GM23338 (cell line): ENCODE measurements around the gene PPP1R9A. TPM values are rescaled to one million over a fixed set of nuclear protein-coding genes. Genes with fewer than 3 reads are reported as not detected.

ENCODE experiments used
- CREB1 ChIP-seq: fragments of 250-450 bp; sonication (Bioruptor Pico); IDR thresholded peaks from 2 replicates; pipeline ENCODE4 v1.5.0; 2020; ENCODE audit warnings: low read depth, mild to moderate bottlenecking, moderate library complexity
- CTCF ChIP-seq, 2 experiments: fragments of 200-600 bp in 1 of 2; sonication (generic) in 1 of 2; conservative IDR thresholded peaks; 2 replicates each; pipeline versions ENCODE4 v1.5.1 to v1.6.1; 2016 to 2017; ENCODE audit warnings: antibody characterized with exemption in 2 of 2, low read depth in 2 of 2, mild to moderate bottlenecking in 2 of 2, moderate library complexity in 1 of 2
- EZH2 ChIP-seq: fragments of 200-600 bp; sonication (generic); IDR thresholded peaks from one replicate; pipeline ENCODE4 v1.8.0; 2017; ENCODE audit warnings: antibody characterized with exemption, mild to moderate bottlenecking, low read depth; ENCODE audit not compliant: unreplicated experiment
- EZH2phosphoT487 ChIP-seq: fragments of 200-600 bp; sonication (generic); IDR thresholded peaks from one replicate; pipeline ENCODE4 v1.8.1; 2018; ENCODE audit warnings: antibody characterized with exemption; ENCODE audit not compliant: unreplicated experiment
- JUNB ChIP-seq: IDR thresholded peaks from one replicate; pipeline ENCODE4 v1.6.1; 2016; ENCODE audit warnings: antibody characterized with exemption; ENCODE audit not compliant: unreplicated experiment
- ZNF114 ChIP-seq: fragments of 250-450 bp; sonication (Bioruptor Pico); IDR thresholded peaks from 2 replicates; pipeline ENCODE4 v1.5.0; 2020; ENCODE audit warnings: mild to moderate bottlenecking, moderate library complexity
- ZNF331 ChIP-seq: fragments of 250-450 bp; sonication (Bioruptor Pico); IDR thresholded peaks from 2 replicates; pipeline ENCODE4 v1.5.0; 2020; ENCODE audit warnings: low read depth, mild to moderate bottlenecking, moderate library complexity
- polyA plus RNA-seq: library from polyadenylated mRNA; unstranded; fragments of >200 nt; fragmentation: Nextera tagmentation; extraction: Ambion mirVana; gene quantifications from 2 replicates; pipeline ENCODE4 v1.2.1, GENCODE V29; 2016
- total RNA-seq: library from RNA; depleted of rRNA; stranded (reverse); fragments of >200 nt; shearing (Covaris generic); gene quantifications from 2 replicates; pipeline ENCODE4 v1.2.3, GENCODE V29; 2014
- TF ChIP-seq, protein P1 (sequence below): fragments of 250-450 bp; sonication (Bioruptor Pico); IDR thresholded peaks from 2 replicates; pipeline ENCODE4 v1.5.0; 2020; ENCODE audit warnings: mild to moderate bottlenecking, moderate library complexity

The PPP1R9A gene
- total and polyA plus RNA-seq, 2 experiments from 2014 or later, result 10.6 to 31.8 TPM

DNA sequence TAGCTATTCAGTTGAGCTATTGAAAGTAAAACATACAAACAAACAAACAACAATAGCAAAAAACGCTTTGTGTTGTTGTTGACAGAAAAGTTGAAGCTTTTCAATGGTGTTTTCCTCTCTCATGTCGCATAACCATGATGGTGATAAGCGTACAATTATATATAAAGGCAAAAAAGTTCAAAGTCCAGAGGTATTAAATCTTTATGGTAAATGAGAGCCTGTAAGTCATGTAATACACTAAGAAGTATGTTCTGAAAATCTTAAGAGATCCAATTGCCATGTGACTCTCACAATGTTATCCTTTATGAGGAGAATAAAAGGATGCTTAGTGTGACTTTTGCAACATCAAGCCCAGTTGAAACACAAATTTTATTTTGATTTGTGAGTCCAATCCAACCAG is 93.9 kb downstream of the PPP1R9A start (continued):
- TF ChIP-seq, protein P1, sequence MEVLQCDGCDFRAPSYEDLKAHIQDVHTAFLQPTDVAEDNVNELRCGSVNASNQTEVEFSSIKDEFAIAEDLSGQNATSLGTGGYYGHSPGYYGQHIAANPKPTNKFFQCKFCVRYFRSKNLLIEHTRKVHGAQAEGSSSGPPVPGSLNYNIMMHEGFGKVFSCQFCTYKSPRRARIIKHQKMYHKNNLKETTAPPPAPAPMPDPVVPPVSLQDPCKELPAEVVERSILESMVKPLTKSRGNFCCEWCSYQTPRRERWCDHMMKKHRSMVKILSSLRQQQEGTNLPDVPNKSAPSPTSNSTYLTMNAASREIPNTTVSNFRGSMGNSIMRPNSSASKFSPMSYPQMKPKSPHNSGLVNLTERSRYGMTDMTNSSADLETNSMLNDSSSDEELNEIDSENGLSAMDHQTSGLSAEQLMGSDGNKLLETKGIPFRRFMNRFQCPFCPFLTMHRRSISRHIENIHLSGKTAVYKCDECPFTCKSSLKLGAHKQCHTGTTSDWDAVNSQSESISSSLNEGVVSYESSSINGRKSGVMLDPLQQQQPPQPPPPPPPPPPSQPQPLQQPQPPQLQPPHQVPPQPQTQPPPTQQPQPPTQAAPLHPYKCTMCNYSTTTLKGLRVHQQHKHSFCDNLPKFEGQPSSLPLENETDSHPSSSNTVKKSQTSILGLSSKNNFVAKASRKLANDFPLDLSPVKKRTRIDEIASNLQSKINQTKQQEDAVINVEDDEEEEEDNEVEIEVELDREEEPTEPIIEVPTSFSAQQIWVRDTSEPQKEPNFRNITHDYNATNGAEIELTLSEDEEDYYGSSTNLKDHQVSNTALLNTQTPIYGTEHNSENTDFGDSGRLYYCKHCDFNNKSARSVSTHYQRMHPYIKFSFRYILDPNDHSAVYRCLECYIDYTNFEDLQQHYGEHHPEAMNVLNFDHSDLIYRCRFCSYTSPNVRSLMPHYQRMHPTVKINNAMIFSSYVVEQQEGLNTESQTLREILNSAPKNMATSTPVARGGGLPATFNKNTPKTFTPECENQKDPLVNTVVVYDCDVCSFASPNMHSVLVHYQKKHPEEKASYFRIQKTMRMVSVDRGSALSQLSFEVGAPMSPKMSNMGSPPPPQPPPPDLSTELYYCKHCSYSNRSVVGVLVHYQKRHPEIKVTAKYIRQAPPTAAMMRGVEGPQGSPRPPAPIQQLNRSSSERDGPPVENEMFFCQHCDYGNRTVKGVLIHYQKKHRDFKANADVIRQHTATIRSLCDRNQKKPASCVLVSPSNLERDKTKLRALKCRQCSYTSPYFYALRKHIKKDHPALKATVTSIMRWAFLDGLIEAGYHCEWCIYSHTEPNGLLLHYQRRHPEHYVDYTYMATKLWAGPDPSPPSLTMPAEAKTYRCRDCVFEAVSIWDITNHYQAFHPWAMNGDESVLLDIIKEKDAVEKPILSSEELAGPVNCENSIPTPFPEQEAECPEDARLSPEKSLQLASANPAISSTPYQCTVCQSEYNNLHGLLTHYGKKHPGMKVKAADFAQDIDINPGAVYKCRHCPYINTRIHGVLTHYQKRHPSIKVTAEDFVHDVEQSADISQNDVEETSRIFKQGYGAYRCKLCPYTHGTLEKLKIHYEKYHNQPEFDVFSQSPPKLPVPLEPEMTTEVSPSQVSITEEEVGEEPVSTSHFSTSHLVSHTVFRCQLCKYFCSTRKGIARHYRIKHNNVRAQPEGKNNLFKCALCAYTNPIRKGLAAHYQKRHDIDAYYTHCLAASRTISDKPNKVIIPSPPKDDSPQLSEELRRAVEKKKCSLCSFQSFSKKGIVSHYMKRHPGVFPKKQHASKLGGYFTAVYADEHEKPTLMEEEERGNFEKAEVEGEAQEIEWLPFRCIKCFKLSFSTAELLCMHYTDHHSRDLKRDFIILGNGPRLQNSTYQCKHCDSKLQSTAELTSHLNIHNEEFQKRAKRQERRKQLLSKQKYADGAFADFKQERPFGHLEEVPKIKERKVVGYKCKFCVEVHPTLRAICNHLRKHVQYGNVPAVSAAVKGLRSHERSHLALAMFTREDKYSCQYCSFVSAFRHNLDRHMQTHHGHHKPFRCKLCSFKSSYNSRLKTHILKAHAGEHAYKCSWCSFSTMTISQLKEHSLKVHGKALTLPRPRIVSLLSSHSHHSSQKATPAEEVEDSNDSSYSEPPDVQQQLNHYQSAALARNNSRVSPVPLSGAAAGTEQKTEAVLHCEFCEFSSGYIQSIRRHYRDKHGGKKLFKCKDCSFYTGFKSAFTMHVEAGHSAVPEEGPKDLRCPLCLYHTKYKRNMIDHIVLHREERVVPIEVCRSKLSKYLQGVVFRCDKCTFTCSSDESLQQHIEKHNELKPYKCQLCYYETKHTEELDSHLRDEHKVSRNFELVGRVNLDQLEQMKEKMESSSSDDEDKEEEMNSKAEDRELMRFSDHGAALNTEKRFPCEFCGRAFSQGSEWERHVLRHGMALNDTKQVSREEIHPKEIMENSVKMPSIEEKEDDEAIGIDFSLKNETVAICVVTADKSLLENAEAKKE, result no peak
- TF ChIP-seq CTCF (conservative IDR thresholded peaks at IDR 0.05; ENCODE audit: low read depth in 2 of 2) (no peak), JUNB (no peak), EZH2 (no peak), ZNF331 (no peak), EZH2phosphoT487 (no peak), CREB1 (CRISPR knock-in tag) (no peak), ZNF114 (CRISPR knock-in tag) (no peak)
